ENCODE measurements around the gene CACNA1C. TPM values are rescaled to one million over a fixed set of nuclear protein-coding genes. Genes with fewer than 3 reads are reported as not detected.
"Not testable (repeated sequence)": the region's sequence is repeated elsewhere in the genome, so short reads cannot be mapped to it uniquely, and the experiment has no call there.

The CACNA1C gene
- total RNA-seq, 4 donors from 2014 or later: 1.4 to 3.7 (median 2.2) TPM

DNA sequence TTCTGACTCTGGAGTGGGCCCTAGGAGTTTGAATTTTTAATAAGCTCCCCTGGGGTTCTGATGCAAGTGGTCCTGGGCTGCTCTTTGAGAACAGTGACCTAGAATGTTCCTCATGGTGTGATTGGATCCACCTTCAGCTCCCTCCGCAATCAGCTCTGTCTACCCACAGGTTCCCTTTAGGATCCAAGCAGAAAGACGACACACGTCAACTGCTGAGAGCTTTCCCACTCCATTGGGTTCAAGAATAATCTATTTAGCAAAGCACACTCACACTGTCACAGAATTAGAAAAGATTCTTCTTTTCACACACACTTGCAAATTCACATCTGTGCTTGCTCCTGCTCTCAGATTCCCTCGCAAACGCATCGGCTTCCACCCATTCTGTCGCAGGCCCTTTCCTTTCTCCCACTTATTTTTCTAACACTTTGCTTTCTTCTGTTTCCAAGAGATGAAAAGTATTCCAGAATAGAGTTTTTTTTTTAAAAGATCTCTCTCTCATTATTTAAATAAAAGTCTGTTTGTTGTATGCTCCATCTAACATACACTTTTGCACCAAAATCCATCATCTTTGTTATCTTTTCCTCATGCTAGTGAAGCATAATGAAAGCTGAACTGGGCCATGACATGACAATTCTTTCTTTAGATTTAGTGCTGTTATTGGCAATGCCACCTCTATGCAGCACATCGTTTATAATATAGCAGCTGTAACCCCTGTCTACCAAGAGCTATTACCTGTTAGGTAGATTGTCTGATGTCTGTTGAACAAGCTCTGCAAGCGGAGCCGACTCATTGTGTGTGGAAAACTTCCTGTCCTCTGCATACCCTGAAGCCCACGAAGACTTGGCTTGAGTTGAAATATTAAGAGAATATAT is 73.1 kb downstream of the CACNA1C start:
- Histone ChIP-seq H3K4me1 (no peaks in the 10 kb centered on the region), H3K36me3 (no peaks in the 10 kb centered on the region), H3K4me3 (no peak overlapping the region), H3K27ac (no peak overlapping the region), H3K27me3 (no peaks in the 10 kb centered on the region), H3K9me3 (no peaks in the 10 kb centered on the region)
- TF ChIP-seq, protein P1, sequence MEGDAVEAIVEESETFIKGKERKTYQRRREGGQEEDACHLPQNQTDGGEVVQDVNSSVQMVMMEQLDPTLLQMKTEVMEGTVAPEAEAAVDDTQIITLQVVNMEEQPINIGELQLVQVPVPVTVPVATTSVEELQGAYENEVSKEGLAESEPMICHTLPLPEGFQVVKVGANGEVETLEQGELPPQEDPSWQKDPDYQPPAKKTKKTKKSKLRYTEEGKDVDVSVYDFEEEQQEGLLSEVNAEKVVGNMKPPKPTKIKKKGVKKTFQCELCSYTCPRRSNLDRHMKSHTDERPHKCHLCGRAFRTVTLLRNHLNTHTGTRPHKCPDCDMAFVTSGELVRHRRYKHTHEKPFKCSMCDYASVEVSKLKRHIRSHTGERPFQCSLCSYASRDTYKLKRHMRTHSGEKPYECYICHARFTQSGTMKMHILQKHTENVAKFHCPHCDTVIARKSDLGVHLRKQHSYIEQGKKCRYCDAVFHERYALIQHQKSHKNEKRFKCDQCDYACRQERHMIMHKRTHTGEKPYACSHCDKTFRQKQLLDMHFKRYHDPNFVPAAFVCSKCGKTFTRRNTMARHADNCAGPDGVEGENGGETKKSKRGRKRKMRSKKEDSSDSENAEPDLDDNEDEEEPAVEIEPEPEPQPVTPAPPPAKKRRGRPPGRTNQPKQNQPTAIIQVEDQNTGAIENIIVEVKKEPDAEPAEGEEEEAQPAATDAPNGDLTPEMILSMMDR (IDR thresholded peaks at IDR 0.05): no peak
- no peak for TF ChIP-seq POLR2AphosphoS5 (IDR thresholded peaks at IDR 0.05)
- TF ChIP-seq EP300 (IDR thresholded peaks at IDR 0.05): no peak
- TF ChIP-seq POLR2A (IDR thresholded peaks at IDR 0.05): no peak
- 81% methylated on average over 11 of the region's 11 CpGs for WGBS
- DNase-seq (ENCODE audit: low spot score in 2 of 2): peak in 1 of 2 donors; percentile 16

DNA sequence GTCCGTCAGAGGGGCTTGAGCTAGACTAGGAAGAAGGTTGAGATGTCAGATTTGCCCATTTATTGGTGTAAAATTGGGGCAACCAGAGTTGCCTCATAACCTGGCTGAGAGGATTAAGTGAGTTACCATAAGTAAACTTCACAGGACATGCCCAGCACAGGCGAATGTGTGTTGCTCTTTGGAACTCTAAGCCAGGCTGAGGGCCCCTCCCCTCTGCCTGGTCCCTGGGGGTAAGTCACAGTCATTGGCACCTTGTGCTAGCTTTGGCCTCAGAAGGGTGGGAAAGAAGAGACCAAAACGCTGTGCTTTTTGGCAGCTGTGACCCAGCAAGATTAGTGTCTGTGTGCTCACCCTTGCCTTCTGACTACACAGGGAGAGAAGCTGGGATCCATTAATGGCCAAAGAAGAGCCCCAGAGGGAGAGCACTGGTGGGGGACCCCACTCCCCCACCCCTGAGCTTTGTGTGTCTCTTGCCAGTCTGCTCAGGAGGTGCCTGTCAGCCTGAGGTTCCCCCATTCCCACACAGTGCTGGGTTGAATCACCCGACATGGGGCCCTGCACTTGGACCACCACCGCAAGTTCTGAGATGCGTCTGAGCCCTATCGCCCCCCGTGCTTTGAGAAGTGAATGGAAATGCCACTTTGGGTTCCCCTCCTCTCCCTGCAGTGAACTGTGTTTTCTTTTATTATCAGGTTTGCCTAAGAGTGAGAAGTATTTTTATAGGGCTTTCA is 74.1 kb downstream of the CACNA1C start:
- H3K4me1 ChIP-seq: no peaks in the 10 kb centered on the region
- no peaks in the 10 kb centered on the region for H3K27me3 ChIP-seq
- TF ChIP-seq EP300 (IDR thresholded peaks at IDR 0.05): no peak
- TF ChIP-seq POLR2AphosphoS5 (IDR thresholded peaks at IDR 0.05): no peak
- TF ChIP-seq POLR2A (IDR thresholded peaks at IDR 0.05): no peak
- TF ChIP-seq, protein P1 (IDR thresholded peaks at IDR 0.05): no peak
- H3K9me3 ChIP-seq: no peaks in the 10 kb centered on the region
- WGBS: 84% methylated on average over 8 of the region's 8 CpGs
- no peak overlapping the region for H3K27ac ChIP-seq
- H3K36me3 ChIP-seq: no peaks in the 10 kb centered on the region
- H3K4me3 ChIP-seq: no peak overlapping the region
- no peak for DNase-seq (ENCODE audit: low spot score in 2 of 2)

DNA sequence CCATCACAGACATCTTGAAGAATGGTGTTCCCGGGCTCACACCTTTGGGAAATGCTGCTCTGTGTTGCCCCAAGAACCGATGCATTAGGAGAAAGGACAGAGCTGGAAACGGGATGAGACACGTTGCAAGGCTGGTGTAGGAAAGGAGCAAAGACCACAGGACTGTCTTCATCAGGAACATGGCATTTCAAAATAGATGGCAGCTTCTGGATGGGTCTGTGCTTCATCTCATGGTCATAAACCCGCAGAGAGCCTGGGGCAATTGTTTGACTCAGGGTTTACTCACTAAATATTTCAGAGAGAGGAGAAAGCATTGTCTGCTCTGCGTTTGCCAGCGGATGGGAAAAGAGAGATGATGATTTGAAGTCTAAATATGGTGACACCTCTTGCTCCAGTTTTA is 76.3 kb downstream of the CACNA1C start:
- Histone ChIP-seq H3K27ac (no peak overlapping the region), H3K4me3 (no peak overlapping the region), H3K36me3 (no peaks in the 10 kb centered on the region), H3K4me1 (no peaks in the 10 kb centered on the region), H3K27me3 (no peaks in the 10 kb centered on the region), H3K9me3 (no peaks in the 10 kb centered on the region)
- DNase-seq (ENCODE audit: low spot score in 2 of 2): peak in 1 of 2 donors; percentile 7
- TF ChIP-seq POLR2A (IDR thresholded peaks at IDR 0.05): no peak
- TF ChIP-seq, protein P1 (IDR thresholded peaks at IDR 0.05): no peak
- TF ChIP-seq EP300 (IDR thresholded peaks at IDR 0.05): no peak
- TF ChIP-seq POLR2AphosphoS5 (IDR thresholded peaks at IDR 0.05): no peak
- 60% methylated on average over 7 of the region's 7 CpGs for WGBS

DNA sequence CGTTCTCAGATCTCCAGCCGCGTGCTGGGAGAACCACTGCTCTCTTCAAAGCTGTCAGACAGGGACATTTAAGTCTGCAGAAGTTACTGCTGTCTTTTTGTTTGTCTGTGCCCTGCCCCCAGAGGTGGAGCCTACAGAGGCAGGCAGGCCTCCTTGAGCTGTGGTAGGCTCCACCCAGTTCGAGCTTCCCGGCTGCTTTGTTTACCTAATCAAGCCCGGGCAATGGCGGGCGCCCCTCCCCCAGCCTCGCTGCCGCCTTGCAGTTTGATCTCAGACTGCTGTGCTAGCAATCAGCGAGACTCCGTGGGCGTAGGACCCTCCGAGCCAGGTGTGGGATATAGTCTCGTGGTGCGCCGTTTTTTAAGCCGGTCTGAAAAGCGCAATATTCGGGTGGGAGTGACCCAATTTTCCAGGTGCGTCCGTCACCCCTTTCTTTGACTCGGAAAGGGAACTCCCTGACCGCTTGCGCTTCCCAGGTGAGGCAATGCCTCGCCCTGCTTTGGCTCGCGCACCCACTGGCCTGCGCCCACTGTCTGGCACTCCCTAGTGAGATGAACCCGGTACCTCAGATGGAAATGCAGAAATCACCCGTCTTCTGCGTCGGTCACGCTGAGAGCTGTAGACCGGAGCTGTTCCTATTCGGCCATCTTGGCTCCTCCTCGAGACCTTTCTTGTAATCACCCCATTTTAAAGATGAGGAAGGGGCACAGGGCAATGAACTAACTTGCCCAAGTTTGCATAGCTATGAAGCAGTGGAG is 83.1 kb downstream of the CACNA1C start:
- WGBS: 93% methylated on average over 14 of the region's 37 CpGs
- H3K9me3 ChIP-seq, H3K4me1 ChIP-seq, H3K36me3 ChIP-seq, H3K27me3 ChIP-seq, H3K27ac ChIP-seq, H3K4me3 ChIP-seq: not testable (repeated sequence)
- DNase-seq (ENCODE audit: low spot score in 2 of 2): peak in 1 of 2 donors; percentile 7

DNA sequence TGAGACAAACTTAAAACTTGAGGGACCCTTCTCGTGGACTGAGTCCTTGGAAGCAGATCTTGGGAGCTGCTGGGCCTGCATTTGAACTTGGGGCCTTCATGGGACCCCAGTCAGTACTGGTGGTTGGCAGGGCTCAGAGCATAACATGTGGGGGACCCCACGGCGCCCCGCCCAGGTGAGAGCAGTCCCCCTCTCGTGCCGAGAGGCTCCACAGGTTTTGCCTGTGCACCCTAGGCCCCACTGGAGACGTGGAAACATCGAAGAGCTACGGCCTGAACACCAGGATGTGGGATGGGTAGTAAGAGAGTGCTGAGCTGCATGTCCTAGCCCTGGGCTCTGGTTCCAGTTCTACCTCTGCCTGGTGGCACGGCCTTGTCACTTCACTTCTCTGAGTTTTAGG is 84.1 kb downstream of the CACNA1C start:
- DNase-seq (ENCODE audit: low spot score in 2 of 2): peak in 1 of 2 donors; percentile 61
- no peak overlapping the region for H3K27ac ChIP-seq
- H3K36me3 ChIP-seq: no peaks in the 10 kb centered on the region
- H3K4me1 ChIP-seq: no peaks in the 10 kb centered on the region
- 97% methylated on average over 8 of the region's 10 CpGs for WGBS
- no peaks in the 10 kb centered on the region for H3K27me3 ChIP-seq
- TF ChIP-seq POLR2AphosphoS5 (IDR thresholded peaks at IDR 0.05): no peak
- TF ChIP-seq EP300 (IDR thresholded peaks at IDR 0.05): no peak
- no peak for TF ChIP-seq POLR2A (IDR thresholded peaks at IDR 0.05)
- TF ChIP-seq, protein P1 (IDR thresholded peaks at IDR 0.05): no peak
- H3K9me3 ChIP-seq: no peaks in the 10 kb centered on the region
- no peak overlapping the region for H3K4me3 ChIP-seq

Measured in suprapubic skin (tissue), 4 donors.